DND-41 (cell line): ENCODE data around the gene LAMC3.

Source experiments
- ATAC-seq: fragments of 200-7000 bp; cut with Tn5 transposase; 3 replicates; pipeline ENCODE4 v1.9.1; 2021; ENCODE audit warnings: low read depth; ENCODE audit not compliant: insufficient read depth
- DNase-seq: peaks from one replicate; pipeline ENCODE4 v3.0.0-alpha.2; 2020
- H2AFZ ChIP-seq: 2 replicates; pipeline ENCODE4 v1.6.0; 2012; ENCODE audit warnings: low read depth, low read length
- H3K27ac ChIP-seq: 2 replicates; pipeline ENCODE4 v1.5.1; 2012; ENCODE audit warnings: low read length, inconsistent platforms
- H3K27me3 ChIP-seq: fragments of 200-600 bp; sonication (generic); 2 replicates; pipeline ENCODE4 v1.6.0; 2012; ENCODE audit warnings: low read length, mild to moderate bottlenecking, inconsistent platforms; ENCODE audit not compliant: insufficient read depth, poor library complexity
- H3K36me3 ChIP-seq: 2 replicates; pipeline ENCODE4 v1.5.1; 2012; ENCODE audit warnings: low read length, inconsistent platforms; ENCODE audit not compliant: insufficient read depth
- H3K4me1 ChIP-seq: 2 replicates; pipeline ENCODE4 v1.5.1; 2012; ENCODE audit warnings: mild to moderate bottlenecking, low read length; ENCODE audit not compliant: insufficient read depth
- H3K4me2 ChIP-seq: 2 replicates; pipeline ENCODE4 v1.6.0; 2012; ENCODE audit warnings: mild to moderate bottlenecking, moderate library complexity, low read length, inconsistent platforms; ENCODE audit not compliant: insufficient read depth
- H3K4me3 ChIP-seq, 2 experiments: fragments of 200-600 bp in 1 of 2; shearing (Covaris generic) in 1 of 2; 2 replicates each; pipeline ENCODE4 v1.5.1; 2012 to 2016; ENCODE audit warnings: inconsistent platforms in 2 of 2, low read length in 2 of 2, mild to moderate bottlenecking in 2 of 2, low read depth in 1 of 2, moderate library complexity in 1 of 2
- H3K79me2 ChIP-seq: 2 replicates; pipeline ENCODE4 v1.6.0; 2012; ENCODE audit warnings: low read length, inconsistent platforms; ENCODE audit not compliant: insufficient read depth
- H3K9ac ChIP-seq: 2 replicates; pipeline ENCODE4 v1.6.0; 2012; ENCODE audit warnings: low read depth, mild to moderate bottlenecking, inconsistent platforms, low read length, moderate library complexity
- H3K9me3 ChIP-seq: 2 replicates; pipeline ENCODE4 v1.5.1; 2012; ENCODE audit warnings: low read length, moderate library complexity, mild to moderate bottlenecking, inconsistent platforms; ENCODE audit not compliant: insufficient read depth, severe bottlenecking
- H4K20me1 ChIP-seq: 2 replicates; pipeline ENCODE4 v1.6.0; 2012; ENCODE audit warnings: low read length; ENCODE audit not compliant: insufficient read depth
- CTCF ChIP-seq: IDR thresholded peaks from 2 replicates; pipeline ENCODE4 v1.5.1; 2012; ENCODE audit warnings: borderline replicate concordance, low read length, moderate library complexity, mild to moderate bottlenecking; ENCODE audit not compliant: poor library complexity, severe bottlenecking; ENCODE audit errors: extremely low read depth
- EZH2 ChIP-seq: IDR thresholded peaks from 3 replicates; pipeline ENCODE4 v1.6.1; 2012; ENCODE audit warnings: borderline replicate concordance, low read depth, mild to moderate bottlenecking, moderate library complexity, low read length, inconsistent platforms; ENCODE audit not compliant: severe bottlenecking

LAMC3 gene

GRCh38 chr9:131036071-131036470 lies 27.1 kb downstream of the LAMC3 start:
- Histone ChIP-seq H3K9ac (no peak overlapping the region), H3K27me3 (peaks cover 3% of the 10 kb centered on the region), H3K9me3 (no peaks in the 10 kb centered on the region), H3K79me2 (no peaks in the 10 kb centered on the region), H3K4me2 (no peak overlapping the region), H3K4me1 (no peaks in the 10 kb centered on the region), H3K27ac (no peak overlapping the region), H4K20me1 (no peaks in the 10 kb centered on the region), H3K4me3 (no peak overlapping the region), H2AFZ (no peak overlapping the region), H3K36me3 (no peaks in the 10 kb centered on the region)
- ATAC-seq (no peak), DNase-seq (no peak)
- TF ChIP-seq EZH2 (no peak), CTCF (no peak)

GRCh38 chr9:131036529-131037334 lies 27.8 kb downstream of the LAMC3 start:
- Histone ChIP-seq H3K27ac (no peak overlapping the region), H4K20me1 (no peaks in the 10 kb centered on the region), H3K79me2 (no peaks in the 10 kb centered on the region), H3K27me3 (peaks cover 3% of the 10 kb centered on the region), H3K9ac (no peak overlapping the region), H3K4me3 (no peak overlapping the region), H3K4me2 (no peak overlapping the region), H3K36me3 (no peaks in the 10 kb centered on the region), H3K4me1 (no peaks in the 10 kb centered on the region), H3K9me3 (no peaks in the 10 kb centered on the region), H2AFZ (no peak overlapping the region)
- ATAC-seq (no peak), DNase-seq (no peak)
- TF ChIP-seq EZH2 (no peak), CTCF (no peak)

- no peak for DNase-seq
- Histone ChIP-seq H3K27me3 (peaks cover 3% of the 10 kb centered on the region), H3K9me3 (no peaks in the 10 kb centered on the region), H3K4me2 (no peak overlapping the region), H3K79me2 (no peaks in the 10 kb centered on the region), H3K36me3 (no peaks in the 10 kb centered on the region), H3K9ac (no peak overlapping the region), H4K20me1 (no peaks in the 10 kb centered on the region), H3K27ac (no peak overlapping the region), H2AFZ (no peak overlapping the region), H3K4me3 (no peak overlapping the region), H3K4me1 (no peaks in the 10 kb centered on the region)
- no peak for ATAC-seq
- TF ChIP-seq EZH2 = no peak
- TF ChIP-seq CTCF = no peak
These were observed 28.6 kb downstream of the LAMC3 start for GRCh38 chr9:131037335-131038255.
